WI38 (cell line): ENCODE results near the gene HSD17B3.
"Not testable (repeated sequence)": the region's sequence is repeated elsewhere in the genome, so short reads cannot be mapped to it uniquely, and the experiment has no call there.

ENCODE experiments used
- H3K4me3 ChIP-seq: 2 replicates; pipeline ENCODE4 v1.5.1; 2011; ENCODE audit warnings: low read depth, mild to moderate bottlenecking, control low read depth, low read length
- CTCF ChIP-seq: IDR thresholded peaks from 2 replicates; pipeline ENCODE4 v1.5.1; 2012; ENCODE audit warnings: low read depth, mild to moderate bottlenecking, control low read depth, low read length

HSD17B3 gene

GRCh38 chr9:96246267-96246671, 55.7 kb downstream of the HSD17B3 start:
- TF ChIP-seq CTCF, result no peak

GRCh38 chr9:96245399-96245798, 56.6 kb downstream of the HSD17B3 start:
- H3K4me3 ChIP-seq, result no peak overlapping the region

More at GRCh38 chr9:96246267-96246671, 55.7 kb downstream of the HSD17B3 start:
- H3K4me3 ChIP-seq, result no peak overlapping the region

GRCh38 chr9:96243778-96244177, 58.2 kb downstream of the HSD17B3 start:
- TF ChIP-seq CTCF, result no peak
- no peak overlapping the region for H3K4me3 ChIP-seq

More at GRCh38 chr9:96245399-96245798, 56.6 kb downstream of the HSD17B3 start:
- peak; percentile 5; the same call in 1 of the 2 replicates for TF ChIP-seq CTCF

- H3K4me3 ChIP-seq, result no peak overlapping the region
- TF ChIP-seq CTCF, result no peak
Measured at GRCh38 chr9:96242811-96243210, 59.2 kb downstream of the HSD17B3 start.

GRCh38 chr9:96241391-96241809, 60.6 kb downstream of the HSD17B3 start:
- no peak for TF ChIP-seq CTCF
- H3K4me3 ChIP-seq, result no peak overlapping the region

- no peak for TF ChIP-seq CTCF
- H3K4me3 ChIP-seq, result no peak overlapping the region
Measured at GRCh38 chr9:96236854-96237550, 65.0 kb downstream of the HSD17B3 start.

- not testable (repeated sequence) for H3K4me3 ChIP-seq
Measured at GRCh38 chr9:96236337-96236736, 65.6 kb downstream of the HSD17B3 start.

GRCh38 chr9:96232539-96233241, 69.3 kb downstream of the HSD17B3 start:
- no peak overlapping the region for H3K4me3 ChIP-seq
- TF ChIP-seq CTCF, result peak; percentile 95
